ENCODE measurements around the gene ADGRG2.

DNA sequence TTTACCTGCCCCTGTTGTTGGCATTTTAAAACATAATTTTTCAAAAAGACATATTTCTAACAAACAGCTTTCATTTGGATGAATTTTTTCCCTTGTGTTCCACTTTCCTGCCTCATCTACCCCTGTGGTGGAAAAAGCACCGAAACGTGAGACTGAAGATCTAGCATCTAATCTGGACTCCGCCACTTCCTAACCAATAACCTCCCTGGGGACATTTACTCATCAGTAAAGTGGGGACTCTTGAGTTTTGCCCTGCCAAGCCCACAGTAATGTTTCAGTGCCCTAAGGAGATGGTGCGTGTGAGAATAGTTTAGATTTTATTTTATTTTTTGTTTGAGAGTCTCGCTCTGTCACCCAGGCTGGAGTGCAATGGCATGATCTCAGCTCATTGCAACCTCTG lies 56.7 kb downstream of the ADGRG2 start:
- TF ChIP-seq POLR2A (IDR thresholded peaks at IDR 0.05; ENCODE audit: low read depth, low read length) = no peak
- TF ChIP-seq POLR2AphosphoS5 (IDR thresholded peaks at IDR 0.05; ENCODE audit: low read depth, low read length) = no peak
- TF ChIP-seq TAF1 (IDR thresholded peaks at IDR 0.05; ENCODE audit: borderline replicate concordance, low read depth, low read length) = no peak
